Measurements from ENCODE around the gene WNT10A.

DNA sequence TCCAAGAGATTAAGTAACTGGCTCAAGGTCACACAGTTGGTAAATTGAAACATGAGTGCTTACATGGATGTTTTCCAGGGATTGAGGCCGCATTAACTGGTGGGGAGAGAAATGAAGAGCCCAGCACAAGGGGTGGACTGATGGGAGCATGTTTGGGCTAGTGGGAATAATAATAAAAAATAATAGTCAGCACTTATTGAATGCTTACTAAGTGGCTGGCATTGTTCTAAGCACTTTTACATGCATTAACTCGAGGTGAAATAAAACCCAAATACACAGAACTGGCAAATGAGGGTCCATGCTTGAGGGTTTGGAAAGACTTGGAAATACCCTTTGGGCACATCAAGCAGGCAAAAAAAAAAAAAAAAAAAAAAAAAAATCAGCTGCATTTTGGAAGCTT lies 44.8 kb downstream of the WNT10A start:
- TF ChIP-seq EGR1 (conservative IDR thresholded peaks at IDR 0.05) (no peak), NRF1 (conservative IDR thresholded peaks at IDR 0.05 in 1 of 2, IDR thresholded peaks at IDR 0.05 in 1 of 2) (no peak), EZH2 (IDR thresholded peaks at IDR 0.05; ENCODE audit: borderline replicate concordance, low read depth, low read length) (no peak), CTCF (IDR thresholded peaks at IDR 0.05 in 2 of 3, conservative IDR thresholded peaks at IDR 0.05 in 1 of 3; ENCODE audit: insufficient read depth in 2 of 3, low read depth in 1 of 3, low read length in 3 of 3) (no peak), EP300 (IDR thresholded peaks at IDR 0.05; ENCODE audit: low read length) (no peak), POLR2A (conservative IDR thresholded peaks at IDR 0.05) (no peak)

All from K562 (cell line).